SK-N-SH (cell line): Measurements from ENCODE around the gene MCEMP1.

Source experiments
- NRF1 ChIP-seq: IDR thresholded peaks from 2 replicates; pipeline ENCODE4 v1.6.1; 2012; ENCODE audit warnings: low read depth, mild to moderate bottlenecking, low read length
- TEAD4 ChIP-seq: IDR thresholded peaks from 2 replicates; pipeline ENCODE4 v1.4.0; 2012; ENCODE audit warnings: mild to moderate bottlenecking, borderline replicate concordance; ENCODE audit not compliant: insufficient read depth
- TF ChIP-seq, protein P1 (sequence below): IDR thresholded peaks from 2 replicates; pipeline ENCODE4 v1.6.1; 2012; ENCODE audit warnings: mild to moderate bottlenecking, low read depth, low read length, moderate library complexity

DNA sequence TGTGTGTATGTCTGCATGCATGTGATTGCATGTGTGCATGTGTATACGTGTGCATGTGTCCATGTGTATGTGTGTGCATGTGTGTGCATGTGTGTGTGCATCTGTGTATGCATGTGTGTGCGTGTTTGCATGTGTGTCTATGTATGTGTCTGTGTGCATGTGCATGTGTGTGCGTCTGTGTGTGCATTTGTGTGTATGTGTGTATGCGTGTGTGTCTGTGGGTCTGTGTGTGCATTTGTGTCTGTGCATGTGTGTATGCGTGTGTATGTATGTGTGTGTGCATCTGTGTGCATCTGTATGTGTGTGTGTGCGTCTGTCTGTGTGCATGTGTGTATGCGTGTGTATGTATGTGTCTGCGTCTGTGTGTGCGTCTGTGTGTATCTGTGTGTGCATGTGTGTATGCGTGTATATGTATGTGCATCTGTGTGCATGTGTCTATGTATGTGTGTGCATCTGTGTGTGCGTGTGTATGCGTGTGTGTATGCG lies 37.0 kb upstream of the MCEMP1 start:
- TF ChIP-seq TEAD4: no peak
- no peak for TF ChIP-seq NRF1
- TF ChIP-seq, protein P1, sequence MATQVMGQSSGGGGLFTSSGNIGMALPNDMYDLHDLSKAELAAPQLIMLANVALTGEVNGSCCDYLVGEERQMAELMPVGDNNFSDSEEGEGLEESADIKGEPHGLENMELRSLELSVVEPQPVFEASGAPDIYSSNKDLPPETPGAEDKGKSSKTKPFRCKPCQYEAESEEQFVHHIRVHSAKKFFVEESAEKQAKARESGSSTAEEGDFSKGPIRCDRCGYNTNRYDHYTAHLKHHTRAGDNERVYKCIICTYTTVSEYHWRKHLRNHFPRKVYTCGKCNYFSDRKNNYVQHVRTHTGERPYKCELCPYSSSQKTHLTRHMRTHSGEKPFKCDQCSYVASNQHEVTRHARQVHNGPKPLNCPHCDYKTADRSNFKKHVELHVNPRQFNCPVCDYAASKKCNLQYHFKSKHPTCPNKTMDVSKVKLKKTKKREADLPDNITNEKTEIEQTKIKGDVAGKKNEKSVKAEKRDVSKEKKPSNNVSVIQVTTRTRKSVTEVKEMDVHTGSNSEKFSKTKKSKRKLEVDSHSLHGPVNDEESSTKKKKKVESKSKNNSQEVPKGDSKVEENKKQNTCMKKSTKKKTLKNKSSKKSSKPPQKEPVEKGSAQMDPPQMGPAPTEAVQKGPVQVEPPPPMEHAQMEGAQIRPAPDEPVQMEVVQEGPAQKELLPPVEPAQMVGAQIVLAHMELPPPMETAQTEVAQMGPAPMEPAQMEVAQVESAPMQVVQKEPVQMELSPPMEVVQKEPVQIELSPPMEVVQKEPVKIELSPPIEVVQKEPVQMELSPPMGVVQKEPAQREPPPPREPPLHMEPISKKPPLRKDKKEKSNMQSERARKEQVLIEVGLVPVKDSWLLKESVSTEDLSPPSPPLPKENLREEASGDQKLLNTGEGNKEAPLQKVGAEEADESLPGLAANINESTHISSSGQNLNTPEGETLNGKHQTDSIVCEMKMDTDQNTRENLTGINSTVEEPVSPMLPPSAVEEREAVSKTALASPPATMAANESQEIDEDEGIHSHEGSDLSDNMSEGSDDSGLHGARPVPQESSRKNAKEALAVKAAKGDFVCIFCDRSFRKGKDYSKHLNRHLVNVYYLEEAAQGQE: no peak
